ENCODE measurements around the gene FAM168B.

- TF ChIP-seq CTCF (IDR thresholded peaks at IDR 0.05), result no peak
- TF ChIP-seq POLR2A (IDR thresholded peaks at IDR 0.05), result no peak
Observed at GRCh38 chr2:131011486-131011885, 81.8 kb downstream of the FAM168B start.

Data from testis (tissue), 2 donors.